RWPE2 (cell line): Measurements from ENCODE around the gene SLC13A3.
A peak's percentile ranks its signal among the peaks of the same experiment; 100 is the strongest.

Experiments
- ATAC-seq: fragments of 200-7000 bp; cut with Tn5 transposase; 3 replicates; pipeline ENCODE4 v1.9.1; 2021; ENCODE audit warnings: low read depth
- DNase-seq: peaks from one replicate; pipeline ENCODE4 v3.0.0-alpha.2; 2020; ENCODE audit warnings: low spot score
- H3K27ac ChIP-seq: fragments of 450-650 bp; 2 replicates; pipeline ENCODE4 v1.5.1; 2017; ENCODE audit warnings: mild to moderate bottlenecking; ENCODE audit not compliant: poor library complexity, severe bottlenecking
- H3K27me3 ChIP-seq: fragments of 250-450 bp; sonication (Bioruptor Pico); 2 replicates; pipeline ENCODE4 v1.5.1; 2021; ENCODE audit warnings: mild to moderate bottlenecking, moderate library complexity; ENCODE audit not compliant: insufficient read depth, poor library complexity, severe bottlenecking
- H3K36me3 ChIP-seq: fragments of 250-450 bp; sonication (Bioruptor Pico); 2 replicates; pipeline ENCODE4 v1.5.1; 2020; ENCODE audit warnings: low read depth, mild to moderate bottlenecking, moderate library complexity
- H3K4me1 ChIP-seq: fragments of 250-450 bp; sonication (Bioruptor Pico); 2 replicates; pipeline ENCODE4 v1.5.1; 2021; ENCODE audit warnings: mild to moderate bottlenecking, moderate library complexity; ENCODE audit not compliant: insufficient read depth, poor library complexity, severe bottlenecking
- H3K4me3 ChIP-seq: fragments of 250-450 bp; sonication (Bioruptor Pico); 2 replicates; pipeline ENCODE4 v1.5.1; 2021; ENCODE audit warnings: mild to moderate bottlenecking, moderate library complexity; ENCODE audit not compliant: severe bottlenecking
- H3K9me3 ChIP-seq: fragments of 250-450 bp; sonication (Bioruptor Pico); 2 replicates; pipeline ENCODE4 v1.5.1; 2021; ENCODE audit warnings: mild to moderate bottlenecking, moderate library complexity; ENCODE audit not compliant: severe bottlenecking
- CTCF ChIP-seq: fragments of 450-650 bp; IDR thresholded peaks from one replicate; pipeline ENCODE4 v1.5.1; 2017; ENCODE audit warnings: mild to moderate bottlenecking, moderate library complexity; ENCODE audit not compliant: poor library complexity, severe bottlenecking

SLC13A3 gene

GRCh38 chr20:46520976-46521579 is 130.2 kb downstream of the SLC13A3 start:
- ATAC-seq = peak; percentile 84
- no peaks in the 10 kb centered on the region for H3K4me1 ChIP-seq

GRCh38 chr20:46520540-46520939 is 130.7 kb downstream of the SLC13A3 start:
- no peak overlapping the region for H3K4me3 ChIP-seq
- TF ChIP-seq CTCF = no peak
- DNase-seq = no peak
- no peak for ATAC-seq
- H3K4me1 ChIP-seq = no peaks in the 10 kb centered on the region
- H3K27ac ChIP-seq = no peak overlapping the region
- H3K36me3 ChIP-seq = no peaks in the 10 kb centered on the region
- no peaks in the 10 kb centered on the region for H3K9me3 ChIP-seq
- no peaks in the 10 kb centered on the region for H3K27me3 ChIP-seq

More at GRCh38 chr20:46520976-46521579, 130.2 kb downstream of the SLC13A3 start:
- H3K36me3 ChIP-seq = no peaks in the 10 kb centered on the region
- H3K4me3 ChIP-seq = no peak overlapping the region
- no peaks in the 10 kb centered on the region for H3K9me3 ChIP-seq
- no peaks in the 10 kb centered on the region for H3K27me3 ChIP-seq
- TF ChIP-seq CTCF = peak; percentile 94
- DNase-seq = no peak
- no peak overlapping the region for H3K27ac ChIP-seq

GRCh38 chr20:46519471-46520068 is 131.7 kb downstream of the SLC13A3 start:
- H3K36me3 ChIP-seq = no peaks in the 10 kb centered on the region
- H3K27ac ChIP-seq = no peak overlapping the region
- no peaks in the 10 kb centered on the region for H3K27me3 ChIP-seq
- no peak for ATAC-seq
- no peaks in the 10 kb centered on the region for H3K9me3 ChIP-seq
- TF ChIP-seq CTCF = no peak
- H3K4me1 ChIP-seq = no peaks in the 10 kb centered on the region
- DNase-seq = no peak
- H3K4me3 ChIP-seq = no peak overlapping the region

- Histone ChIP-seq H3K36me3 (no peaks in the 10 kb centered on the region), H3K9me3 (no peaks in the 10 kb centered on the region), H3K4me1 (peaks cover 6% of the 10 kb centered on the region), H3K4me3 (peak within 1 kb of the TSS; percentile 50), H3K27ac (peak within 1 kb of the TSS; percentile 28), H3K27me3 (no peaks in the 10 kb centered on the region)
- TF ChIP-seq CTCF = no peak
- ATAC-seq (peak; percentile 85), DNase-seq (peak; percentile 86)
Observed at GRCh38 chr20:46512943-46513844, 138.1 kb downstream of the SLC13A3 start, which contains the start of gene ZNF334. Gene ZNF334 (minus strand): TSS chr20:46513559. CDS start chr20:46512102, 1,457 bp downstream.
